Activated CD8-positive, alpha-beta T cell treated with anti-CD3 and anti-CD28 coated beads for 36 hours (primary cell): ENCODE results near the gene VASP. TPM values are rescaled to one million over a fixed set of nuclear protein-coding genes. Genes with fewer than 3 reads are reported as not detected.

Source experiments
- ATAC-seq: fragments of 200-7000 bp; cut with Tn5 transposase; one replicate; pipeline ENCODE4 v1.10.0; 2021; ENCODE audit warnings: mild to moderate bottlenecking, moderate library complexity
- CTCF ChIA-PET: fragments of 350-600 bp; sonication (Branson Sonifier 250); formaldehyde crosslinking; loops from one replicate; lab custom pipeline; 2021; ENCODE audit warnings: antibody characterized with exemption; lab: Charles Lee
- POLR2A ChIA-PET: fragments of 350-600 bp; sonication (Branson Sonifier 250); formaldehyde crosslinking; loops from one replicate; lab custom pipeline; 2021; ENCODE audit warnings: antibody characterized with exemption; lab: Charles Lee
- DNase-seq: peaks from one replicate; pipeline ENCODE4 v3.0.0-alpha.2; 2020
- H3K27ac Mint-ChIP-seq: one replicate; pipeline ENCODE4 v1.8.0; 2021; ENCODE audit warnings: mild to moderate bottlenecking, mixed read lengths
- H3K27me3 Mint-ChIP-seq: one replicate; pipeline ENCODE4 v1.8.0; 2021; ENCODE audit warnings: mixed read lengths
- H3K36me3 Mint-ChIP-seq: one replicate; pipeline ENCODE4 v1.8.0; 2021; ENCODE audit warnings: low read depth, mixed read lengths
- H3K4me1 Mint-ChIP-seq: one replicate; pipeline ENCODE4 v1.8.0; 2021; ENCODE audit warnings: low read depth, mixed read lengths
- H3K4me3 Mint-ChIP-seq: one replicate; pipeline ENCODE4 v1.8.0; 2021; ENCODE audit warnings: mild to moderate bottlenecking, moderate library complexity, mixed read lengths
- H3K9me3 Mint-ChIP-seq: one replicate; pipeline ENCODE4 v1.8.0; 2021; ENCODE audit warnings: mixed read lengths
- CTCF ChIP-seq: fragments of 200-600 bp; IDR thresholded peaks from one replicate; pipeline ENCODE4 v1.8.0; 2022; ENCODE audit warnings: antibody characterized with exemption, mild to moderate bottlenecking
- intact Hi-C: fragments of 100-400 bp; cut with micrococcal nuclease; formaldehyde crosslinking; loops from one replicate; pipeline ENCODE4 v1.10.0; 2022
- total RNA-seq, 2 experiments: library from RNA; stranded (reverse); gene quantifications; one replicate each; pipeline ENCODE4 v1.2.3, GENCODE V29; 2021

VASP gene
- total RNA-seq, 2 experiments from 2014 or later = 152 to 153 TPM

- no peak for TF ChIP-seq CTCF
- H3K9me3 Mint-ChIP-seq = no peaks in the 10 kb centered on the region
- no peak for ATAC-seq
- DNase-seq = no peak
- no peak overlapping the region for H3K4me3 Mint-ChIP-seq
- H3K4me1 Mint-ChIP-seq = peaks cover 19% of the 10 kb centered on the region
- intact Hi-C loops = loop anchor here (10.0 kb wide), 1 partner anchor 50 kb away; no protein-coding TSS in a partner anchor
- ChIA-PET POLR2A (interaction anchor here (1.2 kb wide), 2 partner anchors 10 to 118 kb away, joined by 4 read pairs; no protein-coding TSS in a partner anchor), CTCF (interaction anchor here (1.1 to 1.4 kb wide), 2 partner anchors 15 to 19 kb away, joined by 4 to 5 read pairs; no protein-coding TSS in a partner anchor)
- peaks cover 41% of the 10 kb centered on the region for H3K36me3 Mint-ChIP-seq
- no peak overlapping the region for H3K27ac Mint-ChIP-seq
- no peaks in the 10 kb centered on the region for H3K27me3 Mint-ChIP-seq
Measured at GRCh38 chr19:45524575-45525129, 17.4 kb downstream of the VASP start.

DNA sequence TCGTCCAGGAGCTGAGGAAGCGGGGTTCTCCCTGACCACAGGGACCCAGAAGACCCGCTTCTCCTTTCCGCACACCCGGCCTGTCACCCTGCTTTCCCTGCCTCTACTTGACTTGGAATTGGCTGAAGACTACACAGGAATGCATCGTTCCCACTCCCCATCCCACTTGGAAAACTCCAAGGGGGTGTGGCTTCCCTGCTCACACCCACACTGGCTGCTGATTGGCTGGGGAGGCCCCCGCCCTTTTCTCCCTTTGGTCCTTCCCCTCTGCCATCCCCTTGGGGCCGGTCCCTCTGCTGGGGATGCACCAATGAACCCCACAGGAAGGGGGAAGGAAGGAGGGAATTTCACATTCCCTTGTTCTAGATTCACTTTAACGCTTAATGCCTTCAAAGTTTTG lies 18.9 kb downstream of the VASP start:
- ATAC-seq (no peak), DNase-seq (no peak)
- H3K27me3 Mint-ChIP-seq = no peaks in the 10 kb centered on the region
- H3K27ac Mint-ChIP-seq = peak overlapping the region; percentile 38
- peaks cover 2% of the 10 kb centered on the region for H3K9me3 Mint-ChIP-seq
- intact Hi-C loops = loop anchor here (10.0 kb wide), 1 partner anchor 49 kb away; no protein-coding TSS in a partner anchor
- H3K4me1 Mint-ChIP-seq = peaks cover 19% of the 10 kb centered on the region
- H3K36me3 Mint-ChIP-seq = peaks cover 35% of the 10 kb centered on the region
- H3K4me3 Mint-ChIP-seq = no peak overlapping the region
- TF ChIP-seq CTCF = no peak
- ChIA-PET CTCF (interaction anchor here (1.4 to 2.8 kb wide), 2 partner anchors 10 to 32 kb away, joined by 5 to 16 read pairs; no protein-coding TSS in a partner anchor), POLR2A (no interaction called here)

DNA sequence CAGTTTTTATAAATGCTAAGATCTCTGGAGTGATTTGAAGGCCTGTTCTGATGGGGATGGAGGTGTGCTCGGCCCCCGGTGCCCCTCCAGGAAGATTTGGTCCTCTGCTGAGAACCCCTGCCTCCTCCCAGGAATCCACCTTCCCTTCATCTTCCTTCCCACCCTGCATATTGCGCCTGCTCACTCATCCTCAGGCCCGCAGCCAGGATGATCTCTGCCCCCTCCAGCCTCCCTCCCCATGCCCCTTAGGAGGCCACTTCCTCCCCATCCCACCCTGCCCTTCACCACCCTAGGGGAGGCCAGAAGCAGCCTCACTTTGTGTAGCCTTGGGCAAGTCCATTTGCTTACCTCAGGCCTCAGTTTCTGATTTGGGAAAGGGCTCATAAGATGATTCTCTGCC lies 19.7 kb downstream of the VASP start:
- H3K4me1 Mint-ChIP-seq = peaks cover 19% of the 10 kb centered on the region
- no peaks in the 10 kb centered on the region for H3K27me3 Mint-ChIP-seq
- intact Hi-C loops = loop anchor here (10.0 kb wide), 1 partner anchor 48 kb away; no protein-coding TSS in a partner anchor
- H3K9me3 Mint-ChIP-seq = peaks cover 8% of the 10 kb centered on the region
- H3K4me3 Mint-ChIP-seq = no peak overlapping the region
- ChIA-PET CTCF (interaction anchor here (0.6 to 2.8 kb wide), 3 partner anchors 11 to 117 kb away, joined by 3 to 16 read pairs (median 5); no protein-coding TSS in a partner anchor), POLR2A (no interaction called here)
- H3K27ac Mint-ChIP-seq = peak overlapping the region; percentile 1
- no peak for DNase-seq
- ATAC-seq = no peak
- peaks cover 35% of the 10 kb centered on the region for H3K36me3 Mint-ChIP-seq
- no peak for TF ChIP-seq CTCF

DNA sequence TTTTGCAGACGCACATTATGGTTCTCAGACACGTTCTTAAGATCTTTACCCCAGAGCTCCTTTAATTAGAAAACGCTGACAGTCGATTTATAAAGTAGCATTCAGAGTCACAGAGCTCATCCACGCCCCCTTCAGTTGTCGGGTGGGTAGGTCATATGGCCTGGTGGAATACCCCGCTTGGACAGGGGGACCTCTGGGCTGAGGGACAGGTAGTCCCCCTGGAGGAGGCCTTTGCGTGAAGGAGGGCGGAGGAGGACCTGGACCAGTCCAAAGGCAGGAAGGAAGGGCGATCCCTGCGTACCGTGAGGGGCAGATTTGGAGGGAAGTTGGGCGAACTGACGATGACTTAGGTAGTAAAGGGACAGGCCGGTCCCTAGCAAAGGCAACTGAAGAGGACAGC lies 20.5 kb downstream of the VASP start:
- POLR2A ChIA-PET = no interaction called here
- no peaks in the 10 kb centered on the region for H3K27me3 Mint-ChIP-seq

More for the DNA sequence above, 20.5 kb downstream of the VASP start:
- ATAC-seq (no peak), DNase-seq (no peak)
- TF ChIP-seq CTCF = no peak
- peaks cover 19% of the 10 kb centered on the region for H3K4me1 Mint-ChIP-seq
- no peak overlapping the region for H3K27ac Mint-ChIP-seq
- CTCF ChIA-PET = interaction anchor here (0.6 to 2.8 kb wide), 4 partner anchors 12 to 116 kb away, joined by 3 to 16 read pairs (median 4); no protein-coding TSS in a partner anchor
- no peak overlapping the region for H3K4me3 Mint-ChIP-seq
- intact Hi-C loops = loop anchor here (10.0 kb wide), 1 partner anchor 47 kb away; no protein-coding TSS in a partner anchor
- H3K36me3 Mint-ChIP-seq = peaks cover 34% of the 10 kb centered on the region
- H3K9me3 Mint-ChIP-seq = peaks cover 8% of the 10 kb centered on the region
